Measurements from ENCODE around the gene CCDC152.
A peak's percentile ranks its signal among the peaks of the same experiment; 100 is the strongest.
"Not testable (repeated sequence)": the region's sequence is repeated elsewhere in the genome, so short reads cannot be mapped to it uniquely, and the experiment has no call there.

CCDC152 gene

DNA sequence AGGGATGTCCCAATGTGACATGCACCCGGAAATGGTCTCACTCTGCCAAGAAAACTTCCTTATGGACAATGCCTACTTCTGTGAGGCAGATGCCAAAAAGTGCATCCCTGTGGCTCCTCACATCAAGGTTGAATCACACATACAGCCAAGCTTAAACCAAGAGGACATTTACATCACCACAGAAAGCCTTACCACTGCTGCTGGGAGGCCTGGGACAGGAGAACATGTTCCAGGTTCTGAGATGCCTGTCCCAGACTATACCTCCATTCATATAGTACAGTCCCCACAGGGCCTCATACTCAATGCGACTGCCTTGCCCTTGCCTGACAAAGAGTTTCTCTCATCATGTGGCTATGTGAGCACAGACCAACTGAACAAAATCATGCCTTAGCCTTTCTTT is 37.6 kb upstream of the CCDC152 start:
- H4K20me1 ChIP-seq (ENCODE audit: insufficient read depth, low read length) = no peaks in the 10 kb centered on the region
- H3K27me3 ChIP-seq (ENCODE audit: insufficient read depth, low read length, poor library complexity) = peaks cover 22% of the 10 kb centered on the region
- no peak overlapping the region for H3K9ac ChIP-seq (ENCODE audit: low read depth, low read length)
- H3K4me2 ChIP-seq (ENCODE audit: insufficient read depth, low read length) = no peak overlapping the region
- no peak for ATAC-seq (ENCODE audit: insufficient read depth, low read depth)
- no peak for DNase-seq
- TF ChIP-seq, protein P1, sequence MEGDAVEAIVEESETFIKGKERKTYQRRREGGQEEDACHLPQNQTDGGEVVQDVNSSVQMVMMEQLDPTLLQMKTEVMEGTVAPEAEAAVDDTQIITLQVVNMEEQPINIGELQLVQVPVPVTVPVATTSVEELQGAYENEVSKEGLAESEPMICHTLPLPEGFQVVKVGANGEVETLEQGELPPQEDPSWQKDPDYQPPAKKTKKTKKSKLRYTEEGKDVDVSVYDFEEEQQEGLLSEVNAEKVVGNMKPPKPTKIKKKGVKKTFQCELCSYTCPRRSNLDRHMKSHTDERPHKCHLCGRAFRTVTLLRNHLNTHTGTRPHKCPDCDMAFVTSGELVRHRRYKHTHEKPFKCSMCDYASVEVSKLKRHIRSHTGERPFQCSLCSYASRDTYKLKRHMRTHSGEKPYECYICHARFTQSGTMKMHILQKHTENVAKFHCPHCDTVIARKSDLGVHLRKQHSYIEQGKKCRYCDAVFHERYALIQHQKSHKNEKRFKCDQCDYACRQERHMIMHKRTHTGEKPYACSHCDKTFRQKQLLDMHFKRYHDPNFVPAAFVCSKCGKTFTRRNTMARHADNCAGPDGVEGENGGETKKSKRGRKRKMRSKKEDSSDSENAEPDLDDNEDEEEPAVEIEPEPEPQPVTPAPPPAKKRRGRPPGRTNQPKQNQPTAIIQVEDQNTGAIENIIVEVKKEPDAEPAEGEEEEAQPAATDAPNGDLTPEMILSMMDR (IDR thresholded peaks at IDR 0.05; ENCODE audit: borderline replicate concordance, extremely low read depth, low read length, poor library complexity, severe bottlenecking) = no peak
- TF ChIP-seq EZH2 (IDR thresholded peaks at IDR 0.05; ENCODE audit: borderline replicate concordance, low read depth, low read length, severe bottlenecking) = no peak
- H3K4me1 ChIP-seq (ENCODE audit: insufficient read depth, low read length) = no peaks in the 10 kb centered on the region
- H3K79me2 ChIP-seq (ENCODE audit: insufficient read depth, low read length) = no peaks in the 10 kb centered on the region
- no peaks in the 10 kb centered on the region for H3K9me3 ChIP-seq (ENCODE audit: insufficient read depth, low read length, severe bottlenecking)
- H2AFZ ChIP-seq (ENCODE audit: low read depth, low read length) = no peak overlapping the region
- H3K27ac ChIP-seq (ENCODE audit: low read length) = no peak overlapping the region
- no peak overlapping the region for H3K4me3 ChIP-seq (ENCODE audit: low read depth in 1 of 2, low read length in 2 of 2)
- no peaks in the 10 kb centered on the region for H3K36me3 ChIP-seq (ENCODE audit: insufficient read depth, low read length)

DNA sequence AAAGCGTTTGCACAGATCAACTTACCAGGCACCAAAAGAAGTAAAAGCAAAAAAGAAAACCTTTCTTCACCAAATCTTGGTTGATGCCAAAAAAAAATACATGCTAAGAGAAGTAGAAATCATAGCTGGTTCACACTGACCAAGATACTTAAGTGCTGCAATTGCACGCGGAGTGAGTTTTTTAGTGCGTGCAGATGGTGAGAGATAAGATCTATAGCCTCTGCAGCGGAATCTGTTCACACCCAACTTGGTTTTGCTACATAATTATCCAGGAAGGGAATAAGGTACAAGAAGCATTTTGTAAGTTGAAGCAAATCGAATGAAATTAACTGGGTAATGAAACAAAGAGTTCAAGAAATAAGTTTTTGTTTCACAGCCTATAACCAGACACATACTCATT is 36.4 kb upstream of the CCDC152 start:
- H3K4me3 ChIP-seq (ENCODE audit: low read depth in 1 of 2, low read length in 2 of 2) = no peak overlapping the region
- no peaks in the 10 kb centered on the region for H3K4me1 ChIP-seq (ENCODE audit: insufficient read depth, low read length)
- no peak overlapping the region for H3K4me2 ChIP-seq (ENCODE audit: insufficient read depth, low read length)
- DNase-seq (peak; percentile 13), ATAC-seq (ENCODE audit: insufficient read depth, low read depth) (peak; percentile 62; the same call in 2 of the 3 replicates)
- H4K20me1 ChIP-seq (ENCODE audit: insufficient read depth, low read length) = no peaks in the 10 kb centered on the region
- TF ChIP-seq, protein P1 (IDR thresholded peaks at IDR 0.05; ENCODE audit: borderline replicate concordance, extremely low read depth, low read length, poor library complexity, severe bottlenecking) = no peak
- no peak for TF ChIP-seq EZH2 (IDR thresholded peaks at IDR 0.05; ENCODE audit: borderline replicate concordance, low read depth, low read length, severe bottlenecking)
- no peak overlapping the region for H3K9ac ChIP-seq (ENCODE audit: low read depth, low read length)
- H2AFZ ChIP-seq (ENCODE audit: low read depth, low read length) = no peak overlapping the region
- H3K36me3 ChIP-seq (ENCODE audit: insufficient read depth, low read length) = no peaks in the 10 kb centered on the region
- H3K27me3 ChIP-seq (ENCODE audit: insufficient read depth, low read length, poor library complexity) = peaks cover 22% of the 10 kb centered on the region
- H3K9me3 ChIP-seq (ENCODE audit: insufficient read depth, low read length, severe bottlenecking) = no peaks in the 10 kb centered on the region
- no peaks in the 10 kb centered on the region for H3K79me2 ChIP-seq (ENCODE audit: insufficient read depth, low read length)
- H3K27ac ChIP-seq (ENCODE audit: low read length) = no peak overlapping the region

DNA sequence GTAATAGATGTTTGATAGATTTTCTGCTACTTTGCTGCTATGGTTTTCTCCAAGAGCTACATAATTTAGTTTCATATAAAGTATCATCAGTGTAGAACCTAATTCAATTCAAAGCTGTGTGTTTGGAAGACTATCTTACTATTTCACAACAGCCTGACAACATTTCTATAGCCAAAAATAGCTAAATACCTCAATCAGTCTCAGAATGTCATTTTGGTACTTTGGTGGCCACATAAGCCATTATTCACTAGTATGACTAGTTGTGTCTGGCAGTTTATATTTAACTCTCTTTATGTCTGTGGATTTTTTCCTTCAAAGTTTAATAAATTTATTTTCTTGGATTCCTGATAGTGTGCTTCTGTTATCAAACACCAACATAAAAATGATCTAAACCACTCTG is 35.1 kb upstream of the CCDC152 start:
- DNase-seq (no peak), ATAC-seq (ENCODE audit: insufficient read depth, low read depth) (no peak)
- H4K20me1 ChIP-seq (ENCODE audit: insufficient read depth, low read length) = no peaks in the 10 kb centered on the region
- H3K79me2 ChIP-seq (ENCODE audit: insufficient read depth, low read length) = no peaks in the 10 kb centered on the region
- H3K27ac ChIP-seq (ENCODE audit: low read length) = no peak overlapping the region
- H3K4me2 ChIP-seq (ENCODE audit: insufficient read depth, low read length) = no peak overlapping the region
- no peak overlapping the region for H2AFZ ChIP-seq (ENCODE audit: low read depth, low read length)
- TF ChIP-seq, protein P1 (IDR thresholded peaks at IDR 0.05; ENCODE audit: borderline replicate concordance, extremely low read depth, low read length, poor library complexity, severe bottlenecking) = no peak
- no peak for TF ChIP-seq EZH2 (IDR thresholded peaks at IDR 0.05; ENCODE audit: borderline replicate concordance, low read depth, low read length, severe bottlenecking)
- H3K9me3 ChIP-seq (ENCODE audit: insufficient read depth, low read length, severe bottlenecking) = no peaks in the 10 kb centered on the region
- H3K4me1 ChIP-seq (ENCODE audit: insufficient read depth, low read length) = no peaks in the 10 kb centered on the region
- no peaks in the 10 kb centered on the region for H3K36me3 ChIP-seq (ENCODE audit: insufficient read depth, low read length)
- peaks cover 18% of the 10 kb centered on the region for H3K27me3 ChIP-seq (ENCODE audit: insufficient read depth, low read length, poor library complexity)
- H3K9ac ChIP-seq (ENCODE audit: low read depth, low read length) = no peak overlapping the region
- no peak overlapping the region for H3K4me3 ChIP-seq (ENCODE audit: low read depth in 1 of 2, low read length in 2 of 2)

DNA sequence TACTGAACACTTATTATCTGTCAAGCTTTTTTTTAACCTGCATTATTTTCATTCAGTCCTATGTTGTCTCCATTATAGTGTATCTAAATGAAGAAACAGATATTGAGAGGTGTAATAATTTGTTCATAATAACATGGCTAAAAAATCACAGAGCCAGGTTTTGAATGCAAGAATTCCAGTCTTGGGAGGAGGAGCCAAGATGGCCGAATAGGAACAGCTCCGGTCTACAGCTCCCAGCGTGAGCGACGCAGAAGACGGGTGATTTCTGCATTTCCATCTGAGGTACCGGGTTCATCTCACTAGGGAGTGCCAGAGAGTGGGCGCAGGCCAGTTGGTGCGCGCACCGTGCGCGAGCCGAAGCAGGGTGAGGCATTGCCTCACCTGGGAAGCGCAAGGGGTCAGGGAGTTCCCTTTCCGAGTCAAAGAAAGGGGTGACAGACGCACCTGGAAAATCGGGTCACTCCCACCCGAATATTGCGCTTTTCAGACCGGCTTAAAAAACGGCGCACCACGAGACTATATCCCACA is 22.0 kb upstream of the CCDC152 start:
- H2AFZ ChIP-seq (ENCODE audit: low read depth, low read length); DNase-seq; ATAC-seq (ENCODE audit: insufficient read depth, low read depth): not testable (repeated sequence)

More for the DNA sequence above, 22.0 kb upstream of the CCDC152 start:
- H3K27ac ChIP-seq (ENCODE audit: low read length); H3K4me3 ChIP-seq (ENCODE audit: low read depth in 1 of 2, low read length in 2 of 2); H3K9ac ChIP-seq (ENCODE audit: low read depth, low read length); H3K79me2 ChIP-seq (ENCODE audit: insufficient read depth, low read length); H3K9me3 ChIP-seq (ENCODE audit: insufficient read depth, low read length, severe bottlenecking); H3K36me3 ChIP-seq (ENCODE audit: insufficient read depth, low read length); H4K20me1 ChIP-seq (ENCODE audit: insufficient read depth, low read length); H3K4me2 ChIP-seq (ENCODE audit: insufficient read depth, low read length); H3K27me3 ChIP-seq (ENCODE audit: insufficient read depth, low read length, poor library complexity); H3K4me1 ChIP-seq (ENCODE audit: insufficient read depth, low read length): not testable (repeated sequence)
